Measurements from ENCODE around the gene DYNC2H1. TPM values are rescaled to one million over a fixed set of nuclear protein-coding genes. Genes with fewer than 3 reads are reported as not detected.

Gene DYNC2H1
- total and polyA plus RNA-seq, 9 donors: 13.5 to 49.1 (median 26.2) TPM

DNA sequence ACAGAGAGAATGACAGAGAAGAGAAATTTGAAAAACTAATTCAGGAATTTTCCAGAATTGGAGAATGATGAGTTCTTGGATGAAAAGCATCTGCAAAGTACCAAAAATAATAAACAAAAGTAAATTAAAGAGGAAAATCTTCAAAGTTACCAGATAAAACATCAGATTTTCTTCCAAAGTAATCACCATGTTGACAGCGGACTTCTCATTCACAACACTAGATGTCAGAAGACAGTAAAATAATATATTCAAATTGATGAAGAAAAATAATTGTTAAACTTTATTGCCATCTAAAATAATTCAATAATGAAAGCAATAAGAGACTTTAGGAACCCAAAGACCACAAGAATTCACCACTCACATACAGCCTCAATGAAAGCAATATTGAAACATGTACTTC is 355.2 kb downstream of the DYNC2H1 start:
- no peak for TF ChIP-seq POLR2A (IDR thresholded peaks at IDR 0.05)
- no peak for TF ChIP-seq CTCF (IDR thresholded peaks at IDR 0.05)
- no peak for TF ChIP-seq EP300 (IDR thresholded peaks at IDR 0.05)
- no peak for DNase-seq
- Histone ChIP-seq H3K4me1 (ENCODE audit: insufficient read depth) (no peaks in the 10 kb centered on the region), H3K27me3 (no peaks in the 10 kb centered on the region), H3K36me3 (no peaks in the 10 kb centered on the region), H3K4me3 (no peak overlapping the region), H3K9me3 (no peaks in the 10 kb centered on the region), H3K27ac (no peak overlapping the region)
- intact Hi-C loops (cut with DNase I): no loop called here
- 93 to 96% (median 94%) methylated on average over 1 of the region's 1 CpG for WGBS, 3 donors

GRCh38 chr11:103465555-103466140 is 356.4 kb downstream of the DYNC2H1 start:
- no peaks in the 10 kb centered on the region for H3K9me3 ChIP-seq
- intact Hi-C loops (cut with DNase I): no loop called here
- no peak for DNase-seq
- WGBS, 3 donors: 64 to 83% (median 76%) methylated on average over 3 of the region's 3 CpGs
- TF ChIP-seq POLR2A (IDR thresholded peaks at IDR 0.05) (no peak), EP300 (IDR thresholded peaks at IDR 0.05) (no peak), CTCF (IDR thresholded peaks at IDR 0.05) (no peak)
- no peak overlapping the region for H3K27ac ChIP-seq
- H3K4me1 ChIP-seq (ENCODE audit: insufficient read depth): no peaks in the 10 kb centered on the region
- no peaks in the 10 kb centered on the region for H3K27me3 ChIP-seq
- no peaks in the 10 kb centered on the region for H3K36me3 ChIP-seq
- no peak overlapping the region for H3K4me3 ChIP-seq

DNA sequence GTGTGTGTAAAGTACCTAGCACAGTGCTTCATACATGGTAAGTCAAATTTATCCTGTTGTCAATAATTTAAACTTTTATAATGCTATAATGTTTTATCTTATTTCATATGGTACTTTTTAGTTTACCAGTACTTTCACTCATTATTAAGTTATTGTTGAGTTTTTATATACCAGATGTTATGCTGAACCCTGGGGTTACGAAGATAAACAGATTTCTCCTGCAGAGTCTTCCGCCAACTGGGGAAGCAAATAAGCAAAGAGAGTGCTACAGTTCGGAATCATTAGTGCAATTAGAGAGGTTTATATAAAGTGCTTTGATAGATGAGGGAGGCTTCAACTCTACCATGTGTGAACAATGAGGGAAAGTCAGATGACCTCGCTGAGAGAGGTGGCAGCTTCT is 362.3 kb downstream of the DYNC2H1 start:
- Histone ChIP-seq H3K27me3 (no peaks in the 10 kb centered on the region), H3K27ac (no peak overlapping the region), H3K9me3 (no peaks in the 10 kb centered on the region), H3K4me3 (no peak overlapping the region), H3K4me1 (ENCODE audit: insufficient read depth) (no peaks in the 10 kb centered on the region), H3K36me3 (no peaks in the 10 kb centered on the region)
- WGBS, 3 donors: 97 to 98% (median 98%) methylated on average over 4 of the region's 4 CpGs
- intact Hi-C loops (cut with DNase I): no loop called here
- TF ChIP-seq CTCF (IDR thresholded peaks at IDR 0.05) (no peak), POLR2A (IDR thresholded peaks at IDR 0.05) (no peak), EP300 (IDR thresholded peaks at IDR 0.05) (no peak)
- no peak for DNase-seq

DNA sequence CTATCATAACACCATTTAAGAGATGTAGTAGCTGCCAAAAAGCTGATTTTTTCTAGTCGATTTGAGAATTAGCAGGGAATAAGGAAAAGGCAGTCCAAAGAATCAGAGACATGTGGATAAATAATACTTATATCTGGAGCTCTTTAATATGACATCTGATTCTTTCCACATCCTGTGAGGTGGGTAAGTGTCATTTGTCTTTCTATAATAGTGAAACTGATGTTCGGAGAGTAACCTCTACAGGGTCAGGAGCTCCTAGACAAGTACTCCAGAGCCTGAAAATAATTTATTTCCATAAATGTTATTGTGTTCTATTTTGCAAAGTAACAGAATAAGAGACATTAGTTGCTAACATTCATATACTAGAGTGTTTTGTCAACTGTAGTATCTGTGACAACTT is 367.6 kb downstream of the DYNC2H1 start:
- no peak for TF ChIP-seq POLR2A (IDR thresholded peaks at IDR 0.05)
- TF ChIP-seq EP300 (IDR thresholded peaks at IDR 0.05): no peak
- no peak for TF ChIP-seq CTCF (IDR thresholded peaks at IDR 0.05)
- DNase-seq: no peak
- WGBS, 3 donors: 68 to 73% (median 69%) methylated on average over 2 of the region's 2 CpGs
- H3K4me3 ChIP-seq: no peak overlapping the region
- intact Hi-C loops (cut with DNase I): no loop called here
- H3K4me1 ChIP-seq (ENCODE audit: insufficient read depth): no peaks in the 10 kb centered on the region
- no peaks in the 10 kb centered on the region for H3K36me3 ChIP-seq
- H3K27me3 ChIP-seq: no peaks in the 10 kb centered on the region
- no peak overlapping the region for H3K27ac ChIP-seq
- no peaks in the 10 kb centered on the region for H3K9me3 ChIP-seq
